ENCODE data around the gene GCN1. TPM values are rescaled to one million over a fixed set of nuclear protein-coding genes. Genes with fewer than 3 reads are reported as not detected.

Gene GCN1
- total RNA-seq, 2 donors from 2014 or later = 94.4 to 177 TPM

GRCh38 chr12:120101617-120102016 lies 92.9 kb downstream of the GCN1 start:
- Mint-ChIP-seq H3K4me1 (peaks cover 19% of the 10 kb centered on the region), H3K27ac (peak overlapping the region; percentile 91), H3K27me3 (no peaks in the 10 kb centered on the region), H3K4me3 (peak overlapping the region; percentile 61), H3K9me3 (no peaks in the 10 kb centered on the region), H3K36me3 (ENCODE audit: low read depth) (peaks cover 94% of the 10 kb centered on the region)
- ATAC-seq (replicated peaks) = peak; percentile 10

- Mint-ChIP-seq H3K36me3 (ENCODE audit: low read depth) (peaks cover 94% of the 10 kb centered on the region), H3K27ac (peak overlapping the region; percentile 91), H3K4me3 (peak overlapping the region; percentile 61), H3K27me3 (no peaks in the 10 kb centered on the region), H3K4me1 (peaks cover 17% of the 10 kb centered on the region), H3K9me3 (no peaks in the 10 kb centered on the region)
- peak; percentile 66 for ATAC-seq (replicated peaks)
These were observed 93.3 kb downstream of the GCN1 start for GRCh38 chr12:120101182-120101581.

GRCh38 chr12:120100630-120101029 lies 93.9 kb downstream of the GCN1 start:
- H3K27me3 Mint-ChIP-seq = no peaks in the 10 kb centered on the region
- H3K9me3 Mint-ChIP-seq = no peaks in the 10 kb centered on the region
- peaks cover 13% of the 10 kb centered on the region for H3K4me1 Mint-ChIP-seq
- no peak for ATAC-seq (replicated peaks)
- H3K36me3 Mint-ChIP-seq (ENCODE audit: low read depth) = peaks cover 90% of the 10 kb centered on the region
- H3K27ac Mint-ChIP-seq = no peak overlapping the region
- no peak overlapping the region for H3K4me3 Mint-ChIP-seq

GRCh38 chr12:120099738-120100137 lies 94.8 kb downstream of the GCN1 start:
- Mint-ChIP-seq H3K36me3 (ENCODE audit: low read depth) (peaks cover 85% of the 10 kb centered on the region), H3K4me1 (peaks cover 8% of the 10 kb centered on the region), H3K27me3 (no peaks in the 10 kb centered on the region), H3K4me3 (no peak overlapping the region), H3K9me3 (no peaks in the 10 kb centered on the region), H3K27ac (peak overlapping the region; percentile 46)
- ATAC-seq (replicated peaks) = no peak

- H3K27me3 Mint-ChIP-seq = no peaks in the 10 kb centered on the region
- peaks cover 7% of the 10 kb centered on the region for H3K4me1 Mint-ChIP-seq
- H3K36me3 Mint-ChIP-seq (ENCODE audit: low read depth) = peaks cover 80% of the 10 kb centered on the region
- no peak for ATAC-seq (replicated peaks)
- H3K9me3 Mint-ChIP-seq = no peaks in the 10 kb centered on the region
- H3K4me3 Mint-ChIP-seq = no peak overlapping the region
- H3K27ac Mint-ChIP-seq = no peak overlapping the region
These were observed 95.6 kb downstream of the GCN1 start for GRCh38 chr12:120098756-120099470.

GRCh38 chr12:120096671-120097202 lies 97.8 kb downstream of the GCN1 start:
- Mint-ChIP-seq H3K4me3 (no peak overlapping the region), H3K9me3 (no peaks in the 10 kb centered on the region), H3K27ac (peak overlapping the region; percentile 51), H3K36me3 (ENCODE audit: low read depth) (peaks cover 76% of the 10 kb centered on the region), H3K27me3 (no peaks in the 10 kb centered on the region), H3K4me1 (peaks cover 6% of the 10 kb centered on the region)
- ATAC-seq (replicated peaks) = no peak

GRCh38 chr12:120095736-120096135 lies 98.8 kb downstream of the GCN1 start:
- H3K27me3 Mint-ChIP-seq = no peaks in the 10 kb centered on the region

GRCh38 chr12:120095331-120095730 lies 99.2 kb downstream of the GCN1 start:
- Mint-ChIP-seq H3K4me1 (no peaks in the 10 kb centered on the region), H3K9me3 (no peaks in the 10 kb centered on the region), H3K27ac (no peak overlapping the region), H3K27me3 (no peaks in the 10 kb centered on the region), H3K4me3 (no peak overlapping the region), H3K36me3 (ENCODE audit: low read depth) (peaks cover 77% of the 10 kb centered on the region)
- no peak for ATAC-seq (replicated peaks)

More at GRCh38 chr12:120095736-120096135, 98.8 kb downstream of the GCN1 start:
- Mint-ChIP-seq H3K4me1 (no peaks in the 10 kb centered on the region), H3K4me3 (no peak overlapping the region), H3K27ac (no peak overlapping the region), H3K9me3 (no peaks in the 10 kb centered on the region), H3K36me3 (ENCODE audit: low read depth) (peaks cover 77% of the 10 kb centered on the region)
- no peak for ATAC-seq (replicated peaks)

GRCh38 chr12:120094485-120094884 lies 100.0 kb downstream of the GCN1 start:
- ATAC-seq (replicated peaks) = no peak
- Mint-ChIP-seq H3K4me1 (no peaks in the 10 kb centered on the region), H3K9me3 (no peaks in the 10 kb centered on the region), H3K27ac (no peak overlapping the region), H3K36me3 (ENCODE audit: low read depth) (peaks cover 77% of the 10 kb centered on the region), H3K4me3 (no peak overlapping the region), H3K27me3 (no peaks in the 10 kb centered on the region)

- peak; percentile 31 for ATAC-seq (replicated peaks)
- H3K27me3 Mint-ChIP-seq = no peaks in the 10 kb centered on the region
- peaks cover 3% of the 10 kb centered on the region for H3K4me1 Mint-ChIP-seq
- no peak overlapping the region for H3K27ac Mint-ChIP-seq
- no peak overlapping the region for H3K4me3 Mint-ChIP-seq
- H3K36me3 Mint-ChIP-seq (ENCODE audit: low read depth) = peaks cover 77% of the 10 kb centered on the region
- no peaks in the 10 kb centered on the region for H3K9me3 Mint-ChIP-seq
These were observed 100.7 kb downstream of the GCN1 start for GRCh38 chr12:120093592-120094355.

- peak; percentile 5 for ATAC-seq (replicated peaks)
- Mint-ChIP-seq H3K27me3 (no peaks in the 10 kb centered on the region), H3K36me3 (ENCODE audit: low read depth) (peaks cover 77% of the 10 kb centered on the region), H3K4me3 (no peak overlapping the region), H3K4me1 (peaks cover 3% of the 10 kb centered on the region), H3K27ac (no peak overlapping the region), H3K9me3 (no peaks in the 10 kb centered on the region)
These were observed 101.3 kb downstream of the GCN1 start for GRCh38 chr12:120093336-120093591.

GRCh38 chr12:120092551-120093335 lies 101.8 kb downstream of the GCN1 start:
- Mint-ChIP-seq H3K27ac (no peak overlapping the region), H3K36me3 (ENCODE audit: low read depth) (peaks cover 77% of the 10 kb centered on the region)
- no peak for ATAC-seq (replicated peaks)

GRCh38 chr12:120091371-120092090 lies 103.0 kb downstream of the GCN1 start:
- no peak for ATAC-seq (replicated peaks)
- Mint-ChIP-seq H3K27me3 (no peaks in the 10 kb centered on the region), H3K36me3 (ENCODE audit: low read depth) (peaks cover 77% of the 10 kb centered on the region), H3K9me3 (no peaks in the 10 kb centered on the region), H3K4me3 (no peak overlapping the region), H3K27ac (peak overlapping the region; percentile 61), H3K4me1 (peaks cover 14% of the 10 kb centered on the region)

More at GRCh38 chr12:120092551-120093335, 101.8 kb downstream of the GCN1 start:
- Mint-ChIP-seq H3K4me1 (peaks cover 3% of the 10 kb centered on the region), H3K27me3 (no peaks in the 10 kb centered on the region), H3K4me3 (no peak overlapping the region), H3K9me3 (no peaks in the 10 kb centered on the region)
